SK-N-SH (cell line): ENCODE results near the gene DDX52. TPM values are rescaled to one million over a fixed set of nuclear protein-coding genes. Genes with fewer than 3 reads are reported as not detected.

ENCODE experiments used
- CTCF ChIA-PET: fragments of 300-600, 350-600 bp; formaldehyde crosslinking; extraction: SDS; loops from one replicate; lab custom pipeline; 2021; lab: Yijun Ruan, JAX
- POLR2A ChIA-PET: fragments of 350-600 bp; sonication (Branson Sonifier 250); formaldehyde crosslinking; extraction: SDS; loops from one replicate; lab custom pipeline; 2020; ENCODE audit warnings: antibody characterized with exemption, inconsistent platforms; lab: Yijun Ruan, JAX
- DNase-seq: peaks from one replicate; pipeline ENCODE4 v3.0.0; 2012
- H2AFZ ChIP-seq: fragments of 200-600 bp; sonication (generic); 2 replicates; pipeline ENCODE4 v1.8.1; 2016; ENCODE audit warnings: antibody characterized with exemption, mild to moderate bottlenecking, low read depth
- H3F3A ChIP-seq: fragments of 200-600 bp; sonication (generic); replicated peaks from 2 replicates; pipeline ENCODE3; 2016; ENCODE audit warnings: antibody characterized with exemption, mild to moderate bottlenecking; ENCODE audit not compliant: insufficient read depth
- H3K27ac ChIP-seq, 2 experiments: fragments of 200-500 bp in 1 of 2; fragments of 200-600 bp in 1 of 2; sonication (Bioruptor generic) in 1 of 2; sonication (generic), shearing (Covaris generic) in 1 of 2; 2 replicates each; pipeline versions ENCODE4 v1.5.1 to v1.6.1; 2014 to 2016; ENCODE audit warnings: low read depth in 2 of 2, inconsistent platforms in 1 of 2, low read length in 1 of 2, mild to moderate bottlenecking in 1 of 2, mixed read lengths in 1 of 2
- H3K27me3 ChIP-seq: fragments of 200-600 bp; sonication (generic), shearing (Covaris generic); 2 replicates; pipeline ENCODE4 v1.6.1; 2016; ENCODE audit warnings: mixed run types; ENCODE audit not compliant: insufficient read depth
- H3K36me3 ChIP-seq, 2 experiments: fragments of 200-500 bp in 1 of 2; fragments of 200-600 bp in 1 of 2; sonication (Bioruptor generic) in 1 of 2; sonication (generic) in 1 of 2; replicated peaks in 1 of 2; 2 replicates each; pipeline versions ENCODE3 to v1.5.1; 2014 to 2016; ENCODE audit warnings: low read length in 1 of 2, mild to moderate bottlenecking in 1 of 2; ENCODE audit not compliant: insufficient read depth in 2 of 2, control insufficient read depth in 1 of 2
- H3K4me1 ChIP-seq, 2 experiments: fragments of 200-500 bp in 1 of 2; fragments of 200-600 bp in 1 of 2; sonication (Bioruptor generic) in 1 of 2; sonication (generic), shearing (Covaris generic) in 1 of 2; 2 replicates each; pipeline versions ENCODE4 v1.5.1 to v1.6.1; 2014 to 2016; ENCODE audit warnings: low read depth in 1 of 2, low read length in 1 of 2, mixed run types in 1 of 2; ENCODE audit not compliant: insufficient read depth in 2 of 2, control insufficient read depth in 1 of 2
- H3K4me2 ChIP-seq: fragments of 200-600 bp; sonication (generic), shearing (Covaris generic); 2 replicates; pipeline ENCODE4 v1.6.1; 2017; ENCODE audit warnings: mixed run types
- H3K4me3 ChIP-seq, 2 experiments: fragments of 200-500 bp in 1 of 2; fragments of 200-600 bp in 1 of 2; sonication (Bioruptor generic) in 1 of 2; sonication (generic), shearing (Covaris generic) in 1 of 2; 2 replicates each; pipeline versions ENCODE4 v1.5.1 to v1.8.1; 2014 to 2016; ENCODE audit warnings: low read depth in 2 of 2, inconsistent platforms in 1 of 2, low read length in 1 of 2, mild to moderate bottlenecking in 1 of 2, mixed read lengths in 1 of 2, moderate library complexity in 1 of 2
- H3K79me2 ChIP-seq: fragments of 200-600 bp; sonication (generic); 2 replicates; pipeline ENCODE4 v1.8.1; 2017; ENCODE audit warnings: mild to moderate bottlenecking; ENCODE audit not compliant: insufficient read depth
- H3K9ac ChIP-seq: fragments of 200-600 bp; sonication (generic); 2 replicates; pipeline ENCODE4 v1.6.1; 2017; ENCODE audit warnings: mixed run types
- H3K9me2 ChIP-seq: fragments of 200-600 bp; sonication (generic); 2 replicates; pipeline ENCODE4 v1.6.1; 2017; ENCODE audit warnings: mixed run types
- H3K9me3 ChIP-seq: fragments of 200-600 bp; sonication (generic); 2 replicates; pipeline ENCODE4 v1.6.1; 2017; ENCODE audit warnings: mixed run types, mild to moderate bottlenecking, moderate library complexity
- H4K20me1 ChIP-seq: fragments of 200-600 bp; sonication (generic); 2 replicates; pipeline ENCODE4 v1.6.1; 2017; ENCODE audit warnings: mild to moderate bottlenecking, mixed run types; ENCODE audit not compliant: insufficient read depth
- CHD2 ChIP-seq: fragments of 150-350 bp; IDR thresholded peaks from 2 replicates; pipeline ENCODE4 v1.6.1; 2018; ENCODE audit warnings: low read length; ENCODE audit not compliant: partially characterized antibody
- CTCF ChIP-seq: fragments of 200-600 bp; sonication (generic); IDR thresholded peaks from 2 replicates; pipeline ENCODE4 v1.6.1; 2017; ENCODE audit warnings: antibody characterized with exemption, mild to moderate bottlenecking, moderate library complexity
- ELF1 ChIP-seq: IDR thresholded peaks from 2 replicates; pipeline ENCODE4 v1.4.0; 2012
- EZH2phosphoT487 ChIP-seq: fragments of 200-600 bp; sonication (generic); IDR thresholded peaks from 2 replicates; pipeline ENCODE4 v1.6.1; 2017; ENCODE audit warnings: low read depth, mixed run types, mild to moderate bottlenecking, antibody characterized with exemption, moderate library complexity, borderline replicate concordance
- FOSL2 ChIP-seq: IDR thresholded peaks from 2 replicates; pipeline ENCODE4 v1.4.0; 2012; ENCODE audit warnings: low read depth, mild to moderate bottlenecking, moderate library complexity, borderline replicate concordance
- GABPA ChIP-seq: IDR thresholded peaks from 2 replicates; pipeline ENCODE4 v1.4.0; 2012; ENCODE audit warnings: low read depth, mild to moderate bottlenecking
- GATA2 ChIP-seq: sonication (generic); formaldehyde crosslinking; IDR thresholded peaks from 2 replicates; pipeline ENCODE4 v1.5.0; 2020; ENCODE audit warnings: mild to moderate bottlenecking, missing genetic modification reagents
- IRF3 ChIP-seq: fragments of 150-350 bp; IDR thresholded peaks from 2 replicates; pipeline ENCODE4 v1.6.1; 2016; ENCODE audit warnings: mild to moderate bottlenecking, low read depth, low read length
- JUND ChIP-seq: IDR thresholded peaks from 2 replicates; pipeline ENCODE4 v1.4.0; 2012
- NRF1 ChIP-seq: IDR thresholded peaks from 2 replicates; pipeline ENCODE4 v1.6.1; 2012; ENCODE audit warnings: low read depth, mild to moderate bottlenecking, low read length
- RAD21 ChIP-seq: IDR thresholded peaks from 2 replicates; pipeline ENCODE4 v1.6.1; 2012; ENCODE audit warnings: mild to moderate bottlenecking, low read length
- REST ChIP-seq: IDR thresholded peaks from 2 replicates; pipeline ENCODE4 v1.6.1; 2012; ENCODE audit warnings: mild to moderate bottlenecking, low read depth, low read length, moderate library complexity
- RFX5 ChIP-seq: IDR thresholded peaks from 2 replicates; pipeline ENCODE4 v1.6.1; 2012; ENCODE audit warnings: mild to moderate bottlenecking, improper control_type of control experiment, low read length
- SMC3 ChIP-seq: IDR thresholded peaks from 2 replicates; pipeline ENCODE4 v1.6.1; 2012; ENCODE audit warnings: low read depth, low read length, improper control_type of control experiment
- TCF12 ChIP-seq: IDR thresholded peaks from 2 replicates; pipeline ENCODE4 v1.4.0; 2012
- TEAD4 ChIP-seq: IDR thresholded peaks from 2 replicates; pipeline ENCODE4 v1.4.0; 2012; ENCODE audit warnings: mild to moderate bottlenecking, borderline replicate concordance; ENCODE audit not compliant: insufficient read depth
- USF2 ChIP-seq: fragments of 150-350 bp; IDR thresholded peaks from 2 replicates; pipeline ENCODE4 v1.6.1; 2017; ENCODE audit warnings: antibody characterized with exemption, low read length, low read depth, borderline replicate concordance
- WGBS: methylation state at CpG from one replicate; pipeline ENCODE4 v1.1.6; 2017; ENCODE audit warnings: low lambda C conversion rate; 5-methylcytosine and 5-hydroxymethylcytosine counted together
- polyA plus RNA-seq, 3 experiments: library from polyadenylated mRNA; depleted of rRNA; stranded (reverse); fragments of >200 nt; gene quantifications; 2 replicates each; pipeline ENCODE4 v1.2.3, GENCODE V29; 2012

The DDX52 gene
- polyA plus RNA-seq, 1 of the 3 experiments (the other 2 are of a cell fraction) = 7.3 TPM

- peaks cover 49 to 63% of the 10 kb centered on the region in 2 experiments for H3K36me3 ChIP-seq
- WGBS = 87% methylated on average over 3 of the region's 3 CpGs
- ChIA-PET POLR2A (no interaction called here), CTCF (no interaction called here)
- peaks cover 18% of the 10 kb centered on the region for H3K79me2 ChIP-seq
- no peaks in the 10 kb centered on the region for H3F3A ChIP-seq
- H2AFZ ChIP-seq = no peak overlapping the region
- no peak for DNase-seq
- no peaks in the 10 kb centered on the region for H3K9me3 ChIP-seq
- no peak overlapping the region for H3K27ac ChIP-seq
- no peak overlapping the region for H3K9ac ChIP-seq
- no peak for TF ChIP-seq CHD2
- TF ChIP-seq NRF1 = no peak
- TF ChIP-seq EZH2phosphoT487 = no peak
- no peak for TF ChIP-seq GABPA
- no peak for TF ChIP-seq CTCF
- TF ChIP-seq ELF1 = no peak
- no peak for TF ChIP-seq GATA2 (CRISPR knock-in tag)
- TF ChIP-seq IRF3 = no peak
- no peak for TF ChIP-seq REST
- TF ChIP-seq RFX5 = no peak
- no peak for TF ChIP-seq SMC3
- no peak for TF ChIP-seq TCF12
- no peaks in the 10 kb centered on the region for H3K9me2 ChIP-seq
- no peak overlapping the region for H3K4me2 ChIP-seq
- H3K4me1 ChIP-seq = no peaks in the 10 kb centered on the region
- H3K4me3 ChIP-seq = no peak overlapping the region
- no peaks in the 10 kb centered on the region for H4K20me1 ChIP-seq
- no peaks in the 10 kb centered on the region for H3K27me3 ChIP-seq
Observed at GRCh38 chr17:37585066-37585465, 58.2 kb downstream of the DDX52 start.

GRCh38 chr17:37576281-37576680, 67.0 kb downstream of the DDX52 start:
- Histone ChIP-seq H3K79me2 (no peaks in the 10 kb centered on the region), H3K36me3 (peaks cover 52 to 70% of the 10 kb centered on the region in 2 experiments), H3K4me1 (no peaks in the 10 kb centered on the region), H3K27ac (no peak overlapping the region), H3K4me2 (no peak overlapping the region), H3K4me3 (no peak overlapping the region), H3K9me3 (no peaks in the 10 kb centered on the region), H3K27me3 (no peaks in the 10 kb centered on the region), H3F3A (peaks cover 2% of the 10 kb centered on the region), H2AFZ (no peak overlapping the region), H4K20me1 (no peaks in the 10 kb centered on the region), H3K9me2 (no peaks in the 10 kb centered on the region), H3K9ac (no peak overlapping the region)
- no peak for DNase-seq
- ChIA-PET CTCF (interaction anchor here (0.7 to 1.0 kb wide), 2 partner anchors 49 to 50 kb away, joined by 3 read pairs; no protein-coding TSS in a partner anchor), POLR2A (no interaction called here)
- TF ChIP-seq USF2 (no peak), TEAD4 (no peak), JUND (no peak), FOSL2 (no peak), RAD21 (no peak), GABPA (no peak), EZH2phosphoT487 (no peak), GATA2 (CRISPR knock-in tag) (no peak)
- 92% methylated on average over 3 of the region's 3 CpGs for WGBS
